GM21515 (cell line): ENCODE results near the gene PTRH1.

Experiments
- ATAC-seq: cut with Tn5 transposase; IDR thresholded peaks from one replicate; pipeline ENCODE4 v1.9.1; 2021; ENCODE audit not compliant: unreplicated experiment

Gene PTRH1

GRCh38 chr9:127742435-127743088, 27.1 kb upstream of the PTRH1 start:
- ATAC-seq, result no peak

DNA sequence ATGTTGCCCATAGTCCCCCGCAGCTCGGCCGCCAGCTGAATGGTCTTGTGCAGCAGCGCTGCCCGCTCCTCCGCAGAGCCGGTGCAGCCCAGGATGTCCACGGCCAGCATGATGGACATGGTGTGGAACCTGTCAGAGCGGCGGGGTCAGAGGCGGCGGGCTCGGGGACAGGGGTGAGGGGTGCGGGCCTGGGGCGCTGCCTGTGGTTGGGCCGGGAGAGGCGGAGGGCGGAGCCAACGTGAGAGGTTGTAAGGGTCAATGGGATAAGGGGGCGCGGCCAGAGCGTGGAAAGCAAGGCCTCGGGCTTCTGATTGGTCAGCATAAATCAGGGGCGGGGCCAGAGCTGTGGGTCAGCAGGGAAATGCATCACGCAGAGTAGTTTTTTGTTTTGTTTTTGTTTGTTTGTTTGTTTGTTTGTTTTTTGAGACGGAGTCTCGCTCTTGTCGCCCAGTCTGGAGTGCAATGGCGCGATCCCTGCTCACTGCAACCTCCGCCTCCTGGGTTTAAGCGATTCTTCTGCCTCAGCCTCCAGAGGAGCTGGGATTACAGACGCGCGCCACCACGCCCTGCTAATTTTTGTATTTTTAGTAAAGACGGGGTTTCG, 26.5 kb upstream of the PTRH1 start:
- no peak for ATAC-seq

- no peak for ATAC-seq
These were observed 24.3 kb upstream of the PTRH1 start for GRCh38 chr9:127739614-127740330.

GRCh38 chr9:127738666-127739065, 23.2 kb upstream of the PTRH1 start:
- no peak for ATAC-seq

DNA sequence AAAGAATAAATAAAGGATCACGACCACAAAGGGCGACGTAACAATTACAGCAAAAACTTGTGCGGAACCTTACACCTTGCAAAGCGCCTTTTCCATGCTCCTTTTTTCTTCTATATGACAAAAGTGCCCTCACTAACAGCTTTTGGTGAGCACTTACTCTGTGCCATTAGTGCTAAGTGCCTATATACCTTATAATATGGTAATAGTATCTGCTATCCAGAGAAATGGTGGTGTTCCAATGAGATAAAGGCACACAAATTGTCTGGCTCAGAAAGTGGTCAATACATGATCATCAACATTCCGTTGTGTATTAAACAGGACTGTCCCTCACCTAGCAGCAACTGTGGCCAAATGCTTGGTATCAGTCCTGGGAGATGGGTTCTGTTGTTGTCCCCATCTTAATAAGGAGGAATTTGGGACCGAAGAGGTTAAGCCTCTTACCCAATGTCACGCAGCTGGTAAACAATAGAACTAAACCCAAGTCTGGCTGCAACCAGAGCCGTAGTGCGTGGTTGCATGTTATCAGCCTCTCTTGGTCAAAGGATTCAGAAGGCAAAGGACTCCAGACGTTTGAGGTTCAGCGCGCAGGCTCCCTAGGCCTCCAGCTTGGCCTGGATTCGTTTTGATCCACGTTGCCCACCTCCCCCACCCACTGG, 20.2 kb upstream of the PTRH1 start:
- ATAC-seq, result peak; percentile 9

- ATAC-seq, result peak; percentile 80
These were observed 19.5 kb upstream of the PTRH1 start, which contains the start of gene TOR2A for GRCh38 chr9:127734747-127735529. Gene TOR2A (minus strand): TSS chr9:127735294. CDS start chr9:127735270, 24 bp downstream.

DNA sequence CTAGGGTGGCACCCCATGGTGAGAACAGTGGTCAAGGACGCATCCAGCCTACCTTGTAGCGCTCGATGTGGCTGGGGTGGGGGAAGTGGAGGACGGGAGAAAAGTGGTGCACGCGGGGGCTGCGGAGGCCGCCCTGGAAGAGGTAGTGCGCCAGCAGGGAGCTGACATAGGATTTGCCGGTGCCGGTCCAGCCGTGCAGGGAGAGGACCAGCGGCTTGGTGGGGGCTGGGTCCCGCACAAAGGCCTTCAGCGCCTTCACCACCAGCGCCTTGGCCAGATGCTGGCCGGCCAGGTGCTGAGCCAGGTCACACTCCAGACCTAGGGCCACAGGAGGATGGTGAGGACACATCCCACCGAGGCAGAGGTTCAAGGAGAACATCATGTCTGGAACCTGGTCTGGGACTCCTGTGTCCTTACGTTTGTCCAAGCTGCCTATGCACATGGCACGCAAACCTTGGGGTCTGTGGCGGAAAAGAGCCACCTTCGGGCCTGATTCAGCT, 18.8 kb upstream of the PTRH1 start:
- no peak for ATAC-seq

DNA sequence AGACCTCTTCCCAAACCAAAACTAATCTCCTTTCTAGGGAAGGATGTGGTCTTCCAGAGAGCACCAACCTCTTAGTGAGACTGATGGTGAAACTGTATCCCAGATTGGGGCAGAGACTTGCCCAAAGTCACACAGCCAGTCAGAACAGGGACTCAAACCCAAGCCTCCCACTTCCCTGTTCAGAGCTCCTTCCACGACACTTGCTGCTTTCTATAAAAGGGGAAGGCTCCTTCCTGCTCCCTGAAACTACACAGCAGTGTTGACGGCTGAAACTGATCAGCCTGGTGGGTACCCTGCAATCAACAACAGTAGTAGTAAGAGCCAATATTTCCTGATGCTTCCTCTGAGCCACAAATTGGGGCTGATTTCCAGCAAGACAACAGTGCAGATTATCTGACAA, 18.2 kb upstream of the PTRH1 start:
- ATAC-seq, result no peak

DNA sequence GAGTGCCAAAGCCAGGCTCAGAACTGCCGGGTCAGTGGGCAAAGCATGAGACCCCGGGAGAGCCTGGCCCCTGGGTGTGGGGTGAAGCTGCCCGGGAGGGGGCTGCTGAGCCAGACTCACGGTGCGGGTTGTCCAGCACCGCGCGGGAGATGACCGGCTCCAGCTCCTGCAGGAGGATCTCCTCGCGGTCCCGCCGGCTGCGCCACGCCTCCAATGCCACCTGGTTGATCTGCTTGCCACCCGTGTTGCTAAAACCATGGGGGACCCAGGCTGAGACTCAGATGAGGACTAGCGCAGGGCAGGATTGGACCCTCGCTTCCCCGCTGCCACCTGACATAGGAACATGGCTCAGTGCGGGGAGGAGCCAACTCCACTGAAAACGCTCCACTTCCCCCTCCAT, 17.0 kb upstream of the PTRH1 start:
- ATAC-seq, result no peak

GRCh38 chr9:127731938-127732337, 16.5 kb upstream of the PTRH1 start:
- no peak for ATAC-seq

DNA sequence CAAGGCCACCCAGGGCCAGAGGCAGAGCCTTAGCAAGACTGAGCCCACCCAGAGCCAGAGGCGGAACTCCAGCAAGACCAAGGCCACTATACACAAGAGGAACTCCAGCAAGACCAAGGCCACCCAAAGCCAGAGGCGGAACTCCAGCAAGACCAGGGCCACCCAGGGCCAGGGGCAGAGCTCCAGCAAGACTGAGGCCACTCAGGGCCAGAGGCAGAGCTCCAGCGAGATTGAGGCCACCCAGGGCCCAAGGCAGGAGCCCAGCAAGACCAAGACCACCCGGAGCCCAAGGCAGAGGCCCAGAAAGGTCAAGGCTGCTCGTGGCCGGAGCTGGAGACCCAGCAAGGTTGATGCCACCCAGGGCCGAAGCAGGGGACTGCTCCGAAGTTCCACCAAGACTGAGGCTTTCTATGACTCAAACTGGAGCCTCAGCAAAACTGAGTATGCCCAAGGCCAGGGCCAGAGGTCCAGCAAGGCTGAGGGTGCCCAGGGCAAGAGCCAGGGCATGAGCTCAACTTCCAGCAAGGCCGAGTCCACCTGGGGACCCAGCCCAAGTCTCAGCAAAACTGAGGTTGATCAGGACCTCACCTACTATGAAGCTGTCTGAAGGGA, 15.4 kb upstream of the PTRH1 start:
- no peak for ATAC-seq

DNA sequence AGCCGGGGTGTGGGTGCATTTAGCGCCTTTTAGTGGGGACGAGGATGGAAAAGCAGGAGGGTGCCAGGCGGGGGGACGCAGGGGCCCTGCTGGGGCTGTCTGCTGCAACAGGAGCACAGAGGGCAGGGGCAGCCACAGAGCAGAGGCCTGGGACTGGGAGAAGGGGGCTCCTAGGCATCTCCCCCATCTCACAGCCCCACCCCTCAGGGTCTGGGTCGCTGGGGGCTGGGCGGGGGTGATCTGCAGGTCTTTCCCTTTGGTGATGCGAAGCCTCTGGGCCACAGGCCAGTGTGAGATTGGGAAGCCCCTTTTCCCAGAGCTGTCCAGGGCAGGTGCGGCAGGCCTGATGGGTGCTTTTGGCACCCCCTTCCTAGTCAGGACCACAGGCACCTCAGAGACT, 14.8 kb upstream of the PTRH1 start:
- ATAC-seq, result no peak

DNA sequence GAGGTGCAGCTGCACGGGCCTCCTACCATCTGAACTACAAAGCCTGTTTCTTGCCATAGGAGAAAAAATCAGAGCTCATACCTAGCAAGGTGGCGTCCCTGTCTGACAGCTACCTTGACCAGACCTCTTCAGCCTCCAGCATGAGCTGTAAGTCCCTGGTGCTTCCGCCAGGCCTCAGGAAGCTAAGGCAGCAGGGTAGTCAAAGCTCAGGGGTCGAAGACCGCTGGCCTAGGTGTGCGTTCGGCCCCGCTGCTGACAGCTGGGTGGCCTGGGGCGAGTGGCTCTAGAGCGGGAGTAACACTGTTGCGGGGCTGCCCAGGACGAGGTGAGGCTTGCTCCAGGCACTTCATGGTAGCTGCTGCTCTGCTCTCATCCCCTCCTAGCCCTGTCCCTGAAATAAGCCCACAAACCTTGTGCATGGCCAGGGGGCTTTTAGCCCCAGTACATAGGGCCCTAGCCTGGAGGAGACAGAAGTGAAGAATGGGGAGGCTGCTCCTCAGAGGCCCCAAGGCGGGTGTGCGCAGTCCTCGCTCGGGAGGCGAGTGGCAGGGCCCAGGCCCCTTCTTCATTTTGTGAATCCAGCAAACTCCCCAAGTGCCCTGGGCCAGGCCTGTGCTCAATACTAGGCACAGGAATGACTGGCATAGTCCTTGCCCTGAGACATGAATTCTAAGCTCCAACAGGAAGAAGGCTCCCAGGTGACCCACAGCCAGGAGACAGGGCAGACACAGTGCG, 14.2 kb upstream of the PTRH1 start:
- no peak for ATAC-seq

GRCh38 chr9:127728808-127729207, 13.3 kb upstream of the PTRH1 start:
- no peak for ATAC-seq

GRCh38 chr9:127726871-127727270, 11.4 kb upstream of the PTRH1 start:
- no peak for ATAC-seq

DNA sequence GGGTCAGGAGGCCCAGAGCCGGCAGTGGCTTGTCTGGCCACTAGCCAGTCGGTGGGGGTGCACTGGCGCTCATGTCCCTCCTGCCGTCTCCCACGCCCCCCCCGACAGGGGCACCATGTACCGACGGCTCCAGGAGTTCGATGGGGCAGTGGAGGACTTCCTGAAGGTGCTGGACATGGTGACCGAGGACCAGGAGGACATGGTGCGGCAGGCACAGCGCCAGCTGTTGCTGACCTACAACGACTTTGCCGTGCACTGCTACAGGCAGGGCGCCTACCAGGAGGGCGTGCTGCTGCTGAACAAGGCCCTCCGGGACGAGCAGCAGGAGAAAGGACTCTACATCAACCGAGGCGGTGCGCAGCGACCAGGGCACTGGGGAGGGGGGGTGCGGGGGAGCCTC, 8.5 kb upstream of the PTRH1 start:
- ATAC-seq, result no peak

DNA sequence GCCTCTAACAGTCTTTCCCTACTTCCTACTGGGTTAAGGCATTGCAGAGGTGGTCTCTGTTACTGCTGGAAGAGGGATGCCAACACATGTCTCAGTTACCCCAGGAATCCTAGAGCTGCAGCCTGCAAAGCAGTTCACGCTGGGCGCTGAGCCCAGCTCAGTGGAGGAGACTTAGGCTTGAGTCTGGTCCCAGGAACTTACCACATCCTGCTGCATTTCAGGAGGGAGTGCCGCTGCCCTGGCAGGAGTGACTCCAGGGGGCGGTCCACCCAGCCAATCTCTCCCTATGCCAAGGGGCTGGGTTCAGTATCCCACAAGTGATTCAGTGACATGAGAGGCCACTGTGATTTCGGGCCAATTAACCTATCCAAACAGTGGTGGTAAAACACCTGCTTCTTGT, 8.0 kb upstream of the PTRH1 start:
- no peak for ATAC-seq

- no peak for ATAC-seq
These were observed 7.5 kb upstream of the PTRH1 start for GRCh38 chr9:127723013-127723412.

DNA sequence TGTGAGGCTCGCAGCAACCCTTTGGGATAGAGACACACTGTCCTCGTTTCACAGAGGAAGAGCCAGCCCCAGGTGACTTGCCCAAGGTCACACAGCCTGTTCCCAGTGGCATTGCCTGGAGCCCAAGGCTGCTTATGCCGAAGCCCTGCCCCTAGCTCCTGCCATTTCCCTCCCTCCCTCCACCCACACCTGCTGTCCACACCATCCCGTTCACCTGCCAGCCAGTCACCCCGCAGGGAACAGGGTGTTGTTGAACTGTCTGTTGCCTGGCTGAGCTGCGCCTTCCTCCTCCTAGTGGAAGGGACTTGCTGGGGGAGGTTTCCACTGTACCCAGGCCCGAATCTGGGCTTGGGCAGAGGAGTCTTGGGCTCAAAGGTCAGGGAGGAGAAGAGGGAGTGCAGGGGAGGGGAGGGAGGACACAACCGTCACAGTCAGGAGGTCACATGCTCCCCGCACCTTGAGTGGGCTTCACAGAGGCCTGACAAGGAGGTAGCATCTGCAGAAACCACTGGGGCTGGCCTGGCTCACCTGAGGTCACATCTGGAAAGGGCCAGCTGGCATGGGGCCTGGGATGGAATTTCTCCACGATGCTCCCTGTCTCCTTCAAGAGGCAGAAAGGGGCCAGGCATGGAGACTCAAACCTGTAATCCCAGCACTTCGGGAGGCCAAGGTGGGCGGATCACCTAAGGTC, 6.7 kb upstream of the PTRH1 start:
- ATAC-seq, result no peak
